Endothelial cell of umbilical vein (primary cell): ENCODE measurements around the gene BRICD5. TPM values are rescaled to one million over a fixed set of nuclear protein-coding genes. Genes with fewer than 3 reads are reported as not detected.

Source experiments
- BruUV-seq: library from RNA; stranded (reverse); fragments of 400-500 nt; replicated peaks from 2 replicates; lab custom pipeline; 2021; lab: Mats Ljungman, UMichigan
- CTCF ChIA-PET: fragments of 300-600, 350-600 bp; sonication (Branson Sonifier 250); formaldehyde crosslinking; loops from one replicate; lab custom pipeline; 2021; ENCODE audit warnings: antibody characterized with exemption, inconsistent platforms; lab: Charles Lee
- POLR2A ChIA-PET: fragments of 300-600, 350-600 bp; sonication (Branson Sonifier 250); formaldehyde crosslinking; loops from one replicate; lab custom pipeline; 2021; ENCODE audit warnings: antibody characterized with exemption, inconsistent platforms; lab: Charles Lee
- DNase-seq: peaks from one replicate; pipeline ENCODE4 v3.0.0-alpha.2; 2011; ENCODE audit warnings: low read depth, low spot score
- FAIRE-seq: peaks from 2 replicates; lab custom pipeline; 2011; peaks lifted over from hg19 to GRCh38; lab: Jason Lieb, UNC
- H2AFZ ChIP-seq: 2 replicates; pipeline ENCODE4 v1.6.0; 2012; ENCODE audit warnings: low read depth, low read length, control low read depth, inconsistent platforms
- H3K27ac ChIP-seq: 2 replicates; pipeline ENCODE4 v1.5.1; 2011; ENCODE audit warnings: low read depth, mild to moderate bottlenecking, control low read depth, low read length, moderate library complexity; ENCODE audit not compliant: insufficient read depth
- H3K27me3 ChIP-seq, 2 experiments: 2 replicates each; pipeline versions ENCODE4 v1.6.0 to v1.6.1; 2011; ENCODE audit warnings: low read length in 2 of 2, mixed read lengths in 1 of 2; ENCODE audit not compliant: control insufficient read depth in 2 of 2, insufficient read depth in 2 of 2
- H3K36me3 ChIP-seq, 2 experiments: 2 replicates in 1 of 2; 3 replicates in 1 of 2; pipeline ENCODE4 v1.5.1; 2011; ENCODE audit warnings: low read length in 2 of 2, mild to moderate bottlenecking in 1 of 2, moderate library complexity in 1 of 2; ENCODE audit not compliant: control insufficient read depth in 2 of 2, insufficient read depth in 2 of 2; ENCODE audit errors: extremely low read depth in 1 of 2
- H3K4me1 ChIP-seq: 3 replicates; pipeline ENCODE4 v1.5.1; 2011; ENCODE audit warnings: mild to moderate bottlenecking, low read length; ENCODE audit not compliant: control insufficient read depth, insufficient read depth; ENCODE audit errors: extremely low read depth
- H3K4me2 ChIP-seq: 2 replicates; pipeline ENCODE4 v1.6.1; 2011; ENCODE audit warnings: low read length, control low read depth, mixed read lengths; ENCODE audit not compliant: insufficient read depth
- H3K4me3 ChIP-seq, 3 experiments: fragments of 200-600 bp in 1 of 3; sonication (generic), shearing (Covaris generic) in 1 of 3; replicated peaks in 1 of 3; 2 replicates each; pipeline ENCODE4 v1.5.1; 2011 to 2016; ENCODE audit warnings: control low read depth in 3 of 3, low read length in 3 of 3, mild to moderate bottlenecking in 2 of 3, inconsistent platforms in 1 of 3, low read depth in 1 of 3, moderate library complexity in 1 of 3; ENCODE audit not compliant: insufficient read depth in 1 of 3
- H3K79me2 ChIP-seq: 2 replicates; pipeline ENCODE4 v1.6.0; 2012; ENCODE audit warnings: low read length, inconsistent platforms; ENCODE audit not compliant: control insufficient read depth, insufficient read depth
- H3K9ac ChIP-seq: replicated peaks from 2 replicates; pipeline ENCODE3; 2011; ENCODE audit warnings: low read length, control low read depth; ENCODE audit not compliant: insufficient read depth; ENCODE audit errors: extremely low read depth
- H3K9me1 ChIP-seq: replicated peaks from 3 replicates; pipeline ENCODE4 v1.6.0; 2011; ENCODE audit warnings: mild to moderate bottlenecking, low read length; ENCODE audit not compliant: control insufficient read depth, insufficient read depth; ENCODE audit errors: extremely low read depth
- H3K9me3 ChIP-seq: replicated peaks from 2 replicates; pipeline ENCODE4 v1.5.1; 2012; ENCODE audit warnings: low read length, inconsistent platforms; ENCODE audit not compliant: control insufficient read depth, insufficient read depth
- H4K20me1 ChIP-seq: replicated peaks from 2 replicates; pipeline ENCODE3; 2011; ENCODE audit warnings: mild to moderate bottlenecking, low read length; ENCODE audit not compliant: control insufficient read depth, insufficient read depth; ENCODE audit errors: extremely low read depth
- EZH2 ChIP-seq: IDR thresholded peaks from 2 replicates; pipeline ENCODE4 v1.6.1; 2012; ENCODE audit warnings: borderline replicate concordance, low read depth, mild to moderate bottlenecking, moderate library complexity, low read length, inconsistent platforms; ENCODE audit not compliant: severe bottlenecking
- FOS ChIP-seq: IDR thresholded peaks from 2 replicates; pipeline ENCODE4 v1.6.1; 2011; ENCODE audit warnings: mild to moderate bottlenecking, low read length, moderate library complexity, borderline replicate concordance; ENCODE audit not compliant: insufficient read depth
- GATA2 ChIP-seq: IDR thresholded peaks from 2 replicates; pipeline ENCODE4 v1.7.0; 2011; ENCODE audit warnings: low read depth, mild to moderate bottlenecking, moderate library complexity, mixed read lengths, low read length; ENCODE audit not compliant: insufficient read length, insufficient read depth
- JUN ChIP-seq: IDR thresholded peaks from 2 replicates; pipeline ENCODE4 v1.6.1; 2011; ENCODE audit warnings: borderline replicate concordance, low read depth; ENCODE audit not compliant: insufficient read length, insufficient read depth
- MYC ChIP-seq: IDR thresholded peaks from one replicate; pipeline ENCODE4 v1.6.1; 2011; ENCODE audit warnings: mild to moderate bottlenecking, low read depth, low read length
- POLR2A ChIP-seq: IDR thresholded peaks from 2 replicates; pipeline ENCODE4 v1.6.1; 2012; ENCODE audit warnings: low read depth, mild to moderate bottlenecking, control low read depth, low read length
- POLR2AphosphoS5 ChIP-seq: IDR thresholded peaks from 2 replicates; pipeline ENCODE4 v1.6.1; 2012; ENCODE audit warnings: low read depth, mild to moderate bottlenecking, control low read depth, low read length, moderate library complexity; ENCODE audit not compliant: insufficient read depth
- dilution Hi-C: fragments of 300-500 bp; cut with MboI; formaldehyde crosslinking; loops from one replicate; pipeline ENCODE4 v1.15.0; 2019; ENCODE audit warnings: low sequenced_read_pairs; ENCODE audit not compliant: extremely low pct_ligation_motif_present
- intact Hi-C: fragments of 100-400 bp; cut with micrococcal nuclease; formaldehyde crosslinking; loops from one replicate; pipeline ENCODE4 v1.10.0; 2022
- polyA plus RNA-seq, 4 experiments: library from polyadenylated mRNA; depleted of rRNA in 3 of 4; stranded (reverse) in 3 of 4; unstranded in 1 of 4; fragments of >200 nt; gene quantifications; 2 replicates each; pipeline versions ENCODE4 v1.2.1 to v1.2.3, GENCODE V29; 2011 to 2012; ENCODE audit warnings: missing spikeins in 1 of 4
- total RNA-seq: library from RNA; stranded (reverse); gene quantifications from 2 replicates; pipeline ENCODE4 v1.2.3, GENCODE V29; 2021
- TF ChIP-seq, protein P1 (sequence below): IDR thresholded peaks from 2 replicates; pipeline ENCODE4 v1.6.1; 2011; ENCODE audit not compliant: insufficient read depth, insufficient read length
- TF ChIP-seq, protein P2 (sequence below), 2 donors: IDR thresholded peaks; 1 replicate in 1 of 2; 2 replicates in 1 of 2; pipeline ENCODE4 v1.5.1; 2011; ENCODE audit warnings: low read length in 2 of 2, mild to moderate bottlenecking in 2 of 2, moderate library complexity in 2 of 2, control low read depth in 1 of 2, inconsistent platforms in 1 of 2, low read depth in 1 of 2; ENCODE audit not compliant: insufficient read depth in 1 of 2; ENCODE audit errors: extremely low read depth in 1 of 2

Gene BRICD5
- total and polyA plus RNA-seq, 2 donors (not counting 3 experiments of a cell fraction or from before 2014, with no cell fraction given): 5.6 to 8.4 TPM

DNA sequence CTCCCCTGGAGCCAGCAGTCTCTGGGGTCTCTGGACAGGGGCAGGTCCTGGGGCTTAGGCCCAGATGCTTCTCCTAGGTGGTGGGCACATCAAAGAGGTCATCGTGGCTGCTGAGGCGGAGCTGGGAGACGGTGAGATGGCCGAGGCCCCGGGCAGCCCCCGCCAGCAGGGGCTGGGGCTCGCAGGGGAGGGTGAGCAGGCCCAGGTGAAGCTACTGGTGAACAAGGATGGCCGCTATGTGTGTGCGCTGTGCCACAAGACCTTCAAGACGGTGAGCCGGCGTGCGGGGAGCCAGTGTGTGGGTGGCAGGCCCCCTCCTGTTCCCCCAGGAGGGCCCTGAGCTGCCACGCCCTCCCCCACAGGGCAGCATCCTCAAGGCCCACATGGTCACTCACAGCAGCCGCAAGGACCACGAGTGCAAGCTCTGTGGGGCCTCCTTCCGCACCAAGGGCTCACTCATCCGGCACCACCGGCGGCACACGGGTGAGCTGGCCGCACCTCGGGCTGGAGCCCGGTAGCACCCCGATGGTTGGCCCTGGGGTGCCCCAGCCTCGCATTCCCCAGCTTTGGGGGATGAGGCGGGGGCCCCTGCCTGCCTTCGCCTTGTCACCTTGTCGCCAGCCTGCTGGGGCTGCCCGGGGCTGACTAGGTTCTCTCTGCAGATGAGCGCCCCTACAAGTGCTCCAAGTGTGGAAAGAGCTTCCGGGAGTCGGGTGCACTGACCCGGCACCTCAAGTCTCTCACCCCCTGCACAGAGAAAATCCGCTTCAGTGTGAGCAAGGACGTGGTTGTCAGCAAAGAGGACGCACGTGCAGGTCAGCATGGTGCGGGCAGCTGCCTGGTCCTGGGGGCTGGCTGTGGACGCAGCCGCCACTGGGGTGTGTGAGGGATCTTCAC is 21.7 kb upstream of the BRICD5 start:
- Histone ChIP-seq H3K27ac (no peak overlapping the region), H3K27me3 (peaks cover 3 to 11% of the 10 kb centered on the region in 2 experiments), H3K79me2 (peaks cover 4% of the 10 kb centered on the region), H3K9me3 (no peaks in the 10 kb centered on the region), H3K9me1 (no peaks in the 10 kb centered on the region), H2AFZ (no peak overlapping the region), H3K4me1 (peaks cover 10% of the 10 kb centered on the region), H3K4me2 (no peak overlapping the region), H3K36me3 (peaks cover 9 to 48% of the 10 kb centered on the region in 2 experiments), H4K20me1 (no peaks in the 10 kb centered on the region), H3K9ac (no peak overlapping the region), H3K4me3 (no peak overlapping the region)
- intact Hi-C loops (no loop called here), dilution Hi-C loops (no loop called here)
- TF ChIP-seq, protein P1, sequence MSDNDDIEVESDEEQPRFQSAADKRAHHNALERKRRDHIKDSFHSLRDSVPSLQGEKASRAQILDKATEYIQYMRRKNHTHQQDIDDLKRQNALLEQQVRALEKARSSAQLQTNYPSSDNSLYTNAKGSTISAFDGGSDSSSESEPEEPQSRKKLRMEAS: no peak
- DNase-seq: no peak
- ChIA-PET POLR2A (no interaction called here), CTCF (no interaction called here)
- BruUV-seq: no TSS peak
- no peak for FAIRE-seq

DNA sequence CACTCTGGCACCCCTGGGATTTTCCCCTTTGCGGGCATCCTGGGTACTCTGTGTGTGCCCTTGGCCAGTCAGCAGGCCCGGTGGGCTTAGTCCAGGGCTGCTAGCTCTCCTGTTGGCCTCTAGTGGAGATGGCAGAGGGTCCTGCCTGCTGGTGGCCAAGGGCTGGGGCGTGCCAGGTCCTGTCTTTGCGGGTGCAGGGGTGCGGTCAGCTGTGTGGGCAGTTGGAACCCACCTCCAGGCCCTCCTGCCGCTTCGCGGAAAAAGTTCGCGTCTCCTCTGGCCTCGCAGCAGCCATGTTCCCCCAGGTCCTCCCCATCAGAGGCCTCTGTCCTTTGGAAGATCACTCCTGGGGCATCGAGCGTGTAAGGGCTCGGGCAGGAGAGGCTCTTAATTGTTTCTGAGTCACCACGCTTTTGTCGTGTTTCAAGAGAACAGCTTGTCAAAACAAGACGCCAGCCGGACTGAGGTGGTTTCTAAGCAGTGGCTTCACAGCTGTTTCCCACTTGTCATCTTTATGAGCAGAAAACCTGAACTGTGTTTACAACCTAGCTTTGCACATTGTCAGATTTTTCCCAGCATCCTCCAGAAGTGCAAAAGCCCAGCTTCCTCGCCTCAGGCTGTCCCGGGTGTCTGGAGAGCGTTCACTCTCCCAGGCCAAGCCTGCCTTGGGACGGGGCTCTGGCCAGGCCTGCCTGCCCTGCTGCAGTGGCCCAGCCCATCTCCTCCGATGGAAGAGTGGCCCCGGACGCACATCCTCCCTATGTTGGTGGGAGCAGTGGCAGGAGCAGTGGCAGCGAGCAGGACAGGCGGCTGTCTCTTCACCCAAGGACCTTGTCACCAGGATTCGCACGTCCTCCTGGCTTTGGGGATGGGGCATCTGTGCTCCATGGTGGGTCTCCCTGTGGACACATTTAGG is 20.6 kb upstream of the BRICD5 start:
- Histone ChIP-seq H3K79me2 (peaks cover 9% of the 10 kb centered on the region), H3K4me2 (no peak overlapping the region), H4K20me1 (no peaks in the 10 kb centered on the region), H3K9me1 (no peaks in the 10 kb centered on the region), H2AFZ (no peak overlapping the region), H3K36me3 (peaks cover 9 to 50% of the 10 kb centered on the region in 2 experiments), H3K27ac (no peak overlapping the region), H3K9me3 (no peaks in the 10 kb centered on the region), H3K9ac (no peak overlapping the region), H3K4me3 (no peak overlapping the region), H3K4me1 (peaks cover under 1% of the 10 kb centered on the region), H3K27me3 (peaks cover 0 to 2% of the 10 kb centered on the region in 2 experiments)
- FAIRE-seq (no peak), DNase-seq (no peak)
- intact Hi-C loops (no loop called here), dilution Hi-C loops (no loop called here)
- ChIA-PET CTCF (no interaction called here), POLR2A (no interaction called here)
- no TSS peak for BruUV-seq
- no peak for TF ChIP-seq GATA2
- TF ChIP-seq MYC: no peak
- TF ChIP-seq JUN: no peak
- TF ChIP-seq FOS: no peak
- TF ChIP-seq, protein P2, sequence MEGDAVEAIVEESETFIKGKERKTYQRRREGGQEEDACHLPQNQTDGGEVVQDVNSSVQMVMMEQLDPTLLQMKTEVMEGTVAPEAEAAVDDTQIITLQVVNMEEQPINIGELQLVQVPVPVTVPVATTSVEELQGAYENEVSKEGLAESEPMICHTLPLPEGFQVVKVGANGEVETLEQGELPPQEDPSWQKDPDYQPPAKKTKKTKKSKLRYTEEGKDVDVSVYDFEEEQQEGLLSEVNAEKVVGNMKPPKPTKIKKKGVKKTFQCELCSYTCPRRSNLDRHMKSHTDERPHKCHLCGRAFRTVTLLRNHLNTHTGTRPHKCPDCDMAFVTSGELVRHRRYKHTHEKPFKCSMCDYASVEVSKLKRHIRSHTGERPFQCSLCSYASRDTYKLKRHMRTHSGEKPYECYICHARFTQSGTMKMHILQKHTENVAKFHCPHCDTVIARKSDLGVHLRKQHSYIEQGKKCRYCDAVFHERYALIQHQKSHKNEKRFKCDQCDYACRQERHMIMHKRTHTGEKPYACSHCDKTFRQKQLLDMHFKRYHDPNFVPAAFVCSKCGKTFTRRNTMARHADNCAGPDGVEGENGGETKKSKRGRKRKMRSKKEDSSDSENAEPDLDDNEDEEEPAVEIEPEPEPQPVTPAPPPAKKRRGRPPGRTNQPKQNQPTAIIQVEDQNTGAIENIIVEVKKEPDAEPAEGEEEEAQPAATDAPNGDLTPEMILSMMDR (IDR thresholded peaks at IDR 0.05; ENCODE audit: extremely low read depth in 1 of 2, insufficient read depth in 1 of 2, low read depth in 1 of 2, low read length in 2 of 2): no peak
- TF ChIP-seq EZH2: no peak
- no peak for TF ChIP-seq POLR2AphosphoS5
- TF ChIP-seq POLR2A: no peak
- TF ChIP-seq, protein P1: no peak
